Right atrium auricular region (tissue), 2 donors: ENCODE measurements around the gene KIAA0232. TPM values are rescaled to one million over a fixed set of nuclear protein-coding genes. Genes with fewer than 3 reads are reported as not detected.
A peak's percentile ranks its signal among the peaks of the same experiment; 100 is the strongest.
"Not testable (repeated sequence)": the region's sequence is repeated elsewhere in the genome, so short reads cannot be mapped to it uniquely, and the experiment has no call there.

Experiments used
- DNase-seq: peaks from one replicate; pipeline ENCODE4 v3.0.0-alpha.2; 2019; ENCODE audit warnings: low spot score
- H3K27ac ChIP-seq, 2 donors: fragments of 200-600 bp; sonication (generic); 1 replicate in 1 of 2; 2 replicates in 1 of 2; pipeline ENCODE4 v1.5.1; 2016 to 2019
- H3K27me3 ChIP-seq, 2 donors: fragments of 200-600 bp; sonication (generic); one replicate each; pipeline versions ENCODE4 v1.5.1 to v1.6.0; 2017 to 2019
- H3K36me3 ChIP-seq: fragments of 200-600 bp; sonication (generic); one replicate; pipeline ENCODE4 v1.5.1; 2016
- H3K4me1 ChIP-seq, 2 donors: fragments of 200-600 bp; sonication (generic); one replicate each; pipeline versions ENCODE4 v1.5.1 to v1.6.0; 2017 to 2019
- H3K4me3 ChIP-seq, 2 donors: fragments of 200-600 bp; sonication (generic); 1 replicate in 1 of 2; 2 replicates in 1 of 2; pipeline ENCODE4 v1.5.1; 2017 to 2019; ENCODE audit warnings: mild to moderate bottlenecking in 1 of 2, moderate library complexity in 1 of 2
- H3K9me3 ChIP-seq, 2 donors: fragments of 200-600 bp; sonication (generic); one replicate each; pipeline ENCODE4 v1.5.1; 2019
- CTCF ChIP-seq, 2 donors: fragments of 200-600 bp; sonication (generic); IDR thresholded peaks; one replicate each; pipeline ENCODE4 v1.5.1; 2019; ENCODE audit warnings: antibody characterized with exemption in 2 of 2
- total RNA-seq, 2 donors: library from RNA; depleted of rRNA; stranded (reverse); fragments of >200 nt; gene quantifications; one replicate each; pipeline ENCODE4 v1.1.0, GENCODE V29; 2016

KIAA0232 gene
- total RNA-seq, 2 donors from 2014 or later: 47.5 to 69.4 TPM

- TF ChIP-seq CTCF (IDR thresholded peaks at IDR 0.05): no peak
- Histone ChIP-seq H3K4me1 (peaks cover 0 to 30% of the 10 kb centered on the region in 2 donors), H3K4me3 (no peak overlapping the region), H3K27ac (peak overlapping the region; percentile 96 to 99), H3K36me3 (no peaks in the 10 kb centered on the region), H3K27me3 (no peaks in the 10 kb centered on the region), H3K9me3 (no peaks in the 10 kb centered on the region)
- no peak for DNase-seq
Observed at GRCh38 chr4:6781113-6781512, 1.4 kb upstream of the KIAA0232 start.

- Histone ChIP-seq H3K27me3 (no peaks in the 10 kb centered on the region), H3K9me3 (no peaks in the 10 kb centered on the region), H3K36me3 (no peaks in the 10 kb centered on the region), H3K27ac (peak overlapping the region; percentile 96 to 99), H3K4me3 (peak overlapping the region in 1 of 2 donors; percentile 99), H3K4me1 (peaks cover 0 to 34% of the 10 kb centered on the region in 2 donors)
- no peak for TF ChIP-seq CTCF (IDR thresholded peaks at IDR 0.05)
- no peak for DNase-seq
Observed at GRCh38 chr4:6781561-6781960, 966 bp upstream of the KIAA0232 start.

- Histone ChIP-seq H3K27me3 (no peaks in the 10 kb centered on the region), H3K4me1 (peaks cover 0 to 43% of the 10 kb centered on the region in 2 donors), H3K36me3 (no peaks in the 10 kb centered on the region), H3K27ac (peak overlapping the region; percentile 96 to 99), H3K9me3 (no peaks in the 10 kb centered on the region), H3K4me3 (peak overlapping the region; percentile 96 to 99)
- TF ChIP-seq CTCF (IDR thresholded peaks at IDR 0.05): no peak
- DNase-seq: no peak
Observed at GRCh38 chr4:6782846-6783110, 251 bp downstream of the KIAA0232 start.

GRCh38 chr4:6783111-6783981 lies 819 bp downstream of the KIAA0232 start:
- Histone ChIP-seq H3K4me1 (peaks cover 0 to 49% of the 10 kb centered on the region in 2 donors), H3K4me3 (peak overlapping the region; percentile 96 to 99), H3K9me3 (no peaks in the 10 kb centered on the region), H3K36me3 (no peaks in the 10 kb centered on the region), H3K27ac (peak overlapping the region; percentile 96 to 99), H3K27me3 (no peaks in the 10 kb centered on the region)
- peak in 1 of 2 donors; percentile 57 for TF ChIP-seq CTCF (IDR thresholded peaks at IDR 0.05)
- peak; percentile 90 for DNase-seq

GRCh38 chr4:6785572-6785925 lies 3.0 kb downstream of the KIAA0232 start:
- DNase-seq: peak; percentile 16
- no peaks in the 10 kb centered on the region for H3K36me3 ChIP-seq
- no peaks in the 10 kb centered on the region for H3K9me3 ChIP-seq
- no peak overlapping the region for H3K4me3 ChIP-seq
- peaks cover 0 to 51% of the 10 kb centered on the region in 2 donors for H3K4me1 ChIP-seq
- TF ChIP-seq CTCF (IDR thresholded peaks at IDR 0.05): no peak
- no peaks in the 10 kb centered on the region for H3K27me3 ChIP-seq
- H3K27ac ChIP-seq: peak overlapping the region; percentile 59 to 96

- Histone ChIP-seq H3K36me3 (no peaks in the 10 kb centered on the region), H3K27me3 (no peaks in the 10 kb centered on the region), H3K9me3 (no peaks in the 10 kb centered on the region), H3K27ac (peak overlapping the region; percentile 36 to 54), H3K4me1 (peaks cover 0 to 49% of the 10 kb centered on the region in 2 donors), H3K4me3 (no peak overlapping the region)
- no peak for TF ChIP-seq CTCF (IDR thresholded peaks at IDR 0.05)
- no peak for DNase-seq
Observed at GRCh38 chr4:6788123-6788522, 5.6 kb downstream of the KIAA0232 start.

GRCh38 chr4:6791245-6791644 lies 8.7 kb downstream of the KIAA0232 start:
- not testable (repeated sequence) for H3K27ac ChIP-seq

GRCh38 chr4:6791796-6792195 lies 9.3 kb downstream of the KIAA0232 start:
- H3K27ac ChIP-seq, H3K36me3 ChIP-seq, H3K27me3 ChIP-seq, DNase-seq, H3K9me3 ChIP-seq, H3K4me3 ChIP-seq: not testable (repeated sequence)
- peaks cover 0 to 33% of the 10 kb centered on the region in 2 donors for H3K4me1 ChIP-seq

More at GRCh38 chr4:6791245-6791644, 8.7 kb downstream of the KIAA0232 start:
- not testable (repeated sequence) for H3K4me3 ChIP-seq, H3K36me3 ChIP-seq, DNase-seq, H3K27me3 ChIP-seq, H3K9me3 ChIP-seq
- H3K4me1 ChIP-seq: peaks cover 0 to 38% of the 10 kb centered on the region in 2 donors
